ENCODE results near the gene CWF19L1.

GRCh38 chr10:100248820-100249219 is 18.6 kb downstream of the CWF19L1 start:
- TF ChIP-seq CTCF (conservative IDR thresholded peaks at IDR 0.05; ENCODE audit: low read length) (no peak), EZH2phosphoT487 (IDR thresholded peaks at IDR 0.05; ENCODE audit: borderline replicate concordance) (no peak)

Data from Loucy (cell line).